Bronchial epithelial cell (primary cell): ENCODE data around the gene HSH2D. TPM values are rescaled to one million over a fixed set of nuclear protein-coding genes. Genes with fewer than 3 reads are reported as not detected.

Experiments
- DNase-seq: peaks from one replicate; pipeline ENCODE4 v3.0.0-alpha.2; 2010; ENCODE audit warnings: low read depth
- FAIRE-seq: peaks from 2 replicates; lab custom pipeline; 2011; peaks lifted over from hg19 to GRCh38; lab: Jason Lieb, UNC
- H3K27me3 ChIP-seq: 2 replicates; pipeline ENCODE4 v1.5.1; 2011; ENCODE audit warnings: low read length; ENCODE audit not compliant: control insufficient read depth, insufficient read depth
- H3K36me3 ChIP-seq: 2 replicates; pipeline ENCODE4 v1.5.1; 2011; ENCODE audit warnings: low read length; ENCODE audit not compliant: control insufficient read depth, insufficient read depth
- H3K4me3 ChIP-seq: 2 replicates; pipeline ENCODE4 v1.5.1; 2011; ENCODE audit warnings: mild to moderate bottlenecking, low read depth, low read length, control low read depth
- total RNA-seq: library from RNA; depleted of rRNA; stranded (reverse); fragments of >200 nt; gene quantifications from 2 replicates; pipeline ENCODE4 v1.2.1, GENCODE V29; 2014
- TF ChIP-seq, protein P1 (sequence below): IDR thresholded peaks from 2 replicates; pipeline ENCODE4 v1.5.1; 2011; ENCODE audit warnings: mild to moderate bottlenecking, moderate library complexity, low read length, control low read depth, inconsistent platforms; ENCODE audit not compliant: insufficient read depth, severe bottlenecking

Gene HSH2D
- total RNA-seq, 1 donor from 2014 or later, result 0.26 TPM

- DNase-seq, result no peak
Observed at GRCh38 chr19:16153582-16154336, 10.3 kb downstream of the HSH2D start.

DNA sequence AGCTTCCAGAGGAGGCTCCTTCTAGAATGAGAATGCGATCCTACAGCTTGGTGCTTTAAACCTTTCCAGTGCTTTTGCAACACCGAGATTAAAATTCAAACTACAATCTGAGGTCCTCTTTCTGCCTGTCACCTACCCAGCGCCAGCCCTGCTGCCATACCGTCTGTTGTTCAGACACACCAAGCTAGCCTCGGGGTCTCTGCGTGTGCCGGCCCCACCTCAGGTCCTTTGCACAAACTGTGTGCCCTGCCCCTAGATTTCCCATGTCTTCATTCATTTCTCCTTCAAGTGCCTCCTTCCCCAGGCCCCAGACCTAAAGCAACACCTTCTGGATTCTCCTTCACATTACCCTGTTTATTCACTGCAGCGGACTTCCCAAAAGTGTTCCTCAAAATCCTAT lies 11.1 kb downstream of the HSH2D start:
- no peak for FAIRE-seq
- no peaks in the 10 kb centered on the region for H3K27me3 ChIP-seq

More at GRCh38 chr19:16153582-16154336, 10.3 kb downstream of the HSH2D start:
- Histone ChIP-seq H3K36me3 (no peaks in the 10 kb centered on the region), H3K27me3 (no peaks in the 10 kb centered on the region), H3K4me3 (no peak overlapping the region)
- TF ChIP-seq, protein P1, sequence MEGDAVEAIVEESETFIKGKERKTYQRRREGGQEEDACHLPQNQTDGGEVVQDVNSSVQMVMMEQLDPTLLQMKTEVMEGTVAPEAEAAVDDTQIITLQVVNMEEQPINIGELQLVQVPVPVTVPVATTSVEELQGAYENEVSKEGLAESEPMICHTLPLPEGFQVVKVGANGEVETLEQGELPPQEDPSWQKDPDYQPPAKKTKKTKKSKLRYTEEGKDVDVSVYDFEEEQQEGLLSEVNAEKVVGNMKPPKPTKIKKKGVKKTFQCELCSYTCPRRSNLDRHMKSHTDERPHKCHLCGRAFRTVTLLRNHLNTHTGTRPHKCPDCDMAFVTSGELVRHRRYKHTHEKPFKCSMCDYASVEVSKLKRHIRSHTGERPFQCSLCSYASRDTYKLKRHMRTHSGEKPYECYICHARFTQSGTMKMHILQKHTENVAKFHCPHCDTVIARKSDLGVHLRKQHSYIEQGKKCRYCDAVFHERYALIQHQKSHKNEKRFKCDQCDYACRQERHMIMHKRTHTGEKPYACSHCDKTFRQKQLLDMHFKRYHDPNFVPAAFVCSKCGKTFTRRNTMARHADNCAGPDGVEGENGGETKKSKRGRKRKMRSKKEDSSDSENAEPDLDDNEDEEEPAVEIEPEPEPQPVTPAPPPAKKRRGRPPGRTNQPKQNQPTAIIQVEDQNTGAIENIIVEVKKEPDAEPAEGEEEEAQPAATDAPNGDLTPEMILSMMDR, result no peak
- no peak for FAIRE-seq

GRCh38 chr19:16155128-16155527 lies 11.6 kb downstream of the HSH2D start:
- H3K27me3 ChIP-seq, result no peaks in the 10 kb centered on the region
- TF ChIP-seq, protein P1, result no peak
- FAIRE-seq (no peak), DNase-seq (no peak)
- H3K36me3 ChIP-seq, result no peaks in the 10 kb centered on the region
- no peak overlapping the region for H3K4me3 ChIP-seq

More for the DNA sequence above, 11.1 kb downstream of the HSH2D start:
- Histone ChIP-seq H3K36me3 (no peaks in the 10 kb centered on the region), H3K4me3 (no peak overlapping the region)
- TF ChIP-seq, protein P1, result no peak
- no peak for DNase-seq

GRCh38 chr19:16156904-16157303 lies 13.4 kb downstream of the HSH2D start:
- Histone ChIP-seq H3K36me3 (no peaks in the 10 kb centered on the region), H3K4me3 (no peak overlapping the region), H3K27me3 (no peaks in the 10 kb centered on the region)
- FAIRE-seq (no peak), DNase-seq (no peak)
- TF ChIP-seq, protein P1, result no peak

DNA sequence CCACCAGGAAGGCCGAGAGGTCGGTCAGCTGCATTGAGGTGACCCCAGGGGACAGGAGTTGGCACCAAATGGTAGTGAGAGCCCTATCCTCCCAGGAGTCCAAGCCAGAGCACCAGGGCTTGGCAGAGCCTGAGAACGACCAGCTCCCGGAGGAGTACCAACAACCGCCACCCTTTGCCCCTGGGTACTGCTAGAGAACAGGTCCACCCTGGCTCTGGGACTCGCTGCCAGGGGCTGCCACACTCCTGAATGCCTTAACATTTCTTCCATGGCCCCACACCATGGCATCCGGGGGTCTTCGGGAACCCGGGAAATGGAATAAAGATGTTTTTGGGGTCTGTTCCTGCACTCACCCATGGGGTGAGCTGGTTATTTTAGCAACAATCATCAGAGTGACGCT lies 14.1 kb downstream of the HSH2D start:
- H3K27me3 ChIP-seq, result no peaks in the 10 kb centered on the region
- DNase-seq (no peak), FAIRE-seq (no peak)
- H3K4me3 ChIP-seq, result no peak overlapping the region
- TF ChIP-seq, protein P1, result no peak
- no peaks in the 10 kb centered on the region for H3K36me3 ChIP-seq
